Measurements from ENCODE around the gene TRIM66.

Gene TRIM66

DNA sequence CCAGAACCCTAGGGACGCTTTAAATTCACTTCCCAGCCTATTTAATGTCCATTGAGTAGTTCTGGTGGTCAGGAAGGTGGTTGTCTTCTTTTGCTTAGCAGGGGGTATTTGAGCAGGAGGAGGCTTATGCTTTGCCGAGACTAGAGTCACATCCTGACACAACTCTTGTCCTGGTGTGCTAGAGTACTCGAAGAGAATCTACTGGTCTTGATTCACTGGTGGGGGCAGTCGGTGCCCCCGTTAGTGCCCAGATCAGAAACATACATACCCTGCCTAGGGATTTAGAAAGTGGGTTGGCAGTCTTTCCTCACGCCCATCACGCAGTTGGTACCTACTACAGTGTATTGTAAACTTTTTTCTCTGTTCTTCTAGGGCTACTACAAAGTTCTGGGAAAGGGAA lies 2.8 kb upstream of the TRIM66 start:
- ChIA-PET POLR2A (interaction anchor here (0.6 kb wide), 1 partner anchor 405 kb away, joined by 3 read pairs; no protein-coding TSS in a partner anchor), CTCF (no interaction called here)
- H3K4me3 ChIP-seq (ENCODE audit: low read depth, low read length) = 0 out of 2 replicates have a peak overlapping the region, but pooled peaks have one; percentile 31
- DNase-seq (ENCODE audit: low read depth, low spot score) = no peak
- no peak for TF ChIP-seq CTCF (IDR thresholded peaks at IDR 0.05; ENCODE audit: insufficient read depth, low read length, missing control alignments)

DNA sequence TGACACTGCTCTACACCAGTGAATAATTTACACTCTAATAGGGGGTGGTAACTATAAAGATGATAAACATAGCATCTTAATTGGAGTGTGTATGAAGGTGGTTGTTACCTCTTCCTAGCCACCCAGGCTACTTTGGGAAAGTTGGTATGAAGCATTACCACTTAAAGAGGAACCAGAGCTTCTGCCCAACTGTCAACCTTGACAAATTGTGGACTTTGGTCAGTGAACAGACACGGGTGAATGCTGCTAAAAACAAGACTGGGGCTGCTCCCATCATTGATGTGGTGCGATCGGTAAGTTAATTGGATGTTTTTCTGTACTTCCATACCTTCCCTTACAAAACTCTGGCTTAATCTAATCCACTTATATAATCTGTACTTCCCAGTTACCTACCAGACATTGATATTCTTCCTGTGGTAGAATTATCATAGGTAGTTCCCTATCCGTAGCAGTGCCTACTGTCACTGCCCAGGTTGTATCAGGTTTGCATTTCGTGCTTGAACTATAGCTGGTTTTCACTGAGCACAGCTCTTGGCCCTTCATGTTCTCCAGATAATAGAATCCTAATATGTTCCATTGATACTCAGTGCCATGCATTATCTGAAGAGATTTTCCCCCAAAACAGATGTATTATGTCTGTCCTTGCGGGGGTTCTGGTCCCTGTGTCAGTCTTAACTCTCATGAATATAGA lies 2.3 kb upstream of the TRIM66 start:
- CTCF ChIA-PET = no interaction called here

GRCh38 chr11:8683115-8683807 lies 796 bp upstream of the TRIM66 start:
- CTCF ChIA-PET = interaction anchor here (0.6 to 1.7 kb wide), 7 partner anchors 10 to 1180 kb away, joined by 3 to 5 read pairs (median 3); no protein-coding TSS in a partner anchor
- DNase-seq (ENCODE audit: low read depth, low spot score) = no peak
- no peak for TF ChIP-seq CTCF (IDR thresholded peaks at IDR 0.05; ENCODE audit: insufficient read depth, low read length, missing control alignments)
- H3K4me3 ChIP-seq (ENCODE audit: low read depth, low read length) = peak overlapping the region; percentile 97
- POLR2A ChIA-PET = interaction anchor here (1.1 to 2.1 kb wide), 8 partner anchors 10 to 185 kb away, joined by 3 to 17 read pairs (median 6); partner anchors contain the start of gene STK33

More for the DNA sequence above, 2.3 kb upstream of the TRIM66 start:
- POLR2A ChIA-PET = no interaction called here
- peak overlapping the region; percentile 97 for H3K4me3 ChIP-seq (ENCODE audit: low read depth, low read length)
- no peak for DNase-seq (ENCODE audit: low read depth, low spot score)
- TF ChIP-seq CTCF (IDR thresholded peaks at IDR 0.05; ENCODE audit: insufficient read depth, low read length, missing control alignments) = no peak

GRCh38 chr11:8681837-8682302 lies 595 bp downstream of the TRIM66 start:
- DNase-seq (ENCODE audit: low read depth, low spot score) = no peak
- ChIA-PET CTCF (interaction anchor here (1.1 kb wide), 1 partner anchor 10 kb away, joined by 3 read pairs; no protein-coding TSS in a partner anchor), POLR2A (interaction anchor here (0.6 to 2.1 kb wide), 9 partner anchors 8 to 282 kb away, joined by 3 to 17 read pairs (median 4); partner anchors contain the start of gene TMEM9B)
- TF ChIP-seq CTCF (IDR thresholded peaks at IDR 0.05; ENCODE audit: insufficient read depth, low read length, missing control alignments) = no peak
- H3K4me3 ChIP-seq (ENCODE audit: low read depth, low read length) = peak overlapping the region; percentile 97

DNA sequence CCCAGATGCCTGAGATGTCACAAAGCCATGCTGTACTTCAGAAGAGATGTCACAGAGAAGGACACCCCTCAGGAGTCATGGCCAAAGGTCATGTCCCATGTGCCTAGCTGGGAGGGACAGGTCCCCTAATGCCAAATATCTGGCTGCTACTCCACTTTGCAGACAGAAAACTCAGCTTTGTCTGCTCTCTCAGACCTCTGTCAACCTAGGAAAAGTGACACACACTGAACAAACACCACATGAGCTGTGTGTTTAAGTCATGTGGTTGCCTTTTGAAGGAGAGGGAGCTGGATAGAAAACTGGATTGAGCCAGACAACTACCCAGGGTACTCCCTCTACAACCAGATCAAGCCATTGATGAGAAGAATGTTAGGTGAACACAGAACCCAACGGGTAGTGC lies 3.5 kb downstream of the TRIM66 start:
- ChIA-PET POLR2A (interaction anchor here (1.2 kb wide), 1 partner anchor 95 kb away, joined by 3 read pairs; no protein-coding TSS in a partner anchor), CTCF (interaction anchor here (1.6 kb wide), 1 partner anchor 13 kb away, joined by 4 read pairs; no protein-coding TSS in a partner anchor)
- no peak for DNase-seq (ENCODE audit: low read depth, low spot score)
- no peak overlapping the region for H3K4me3 ChIP-seq (ENCODE audit: low read depth, low read length)
- no peak for TF ChIP-seq CTCF (IDR thresholded peaks at IDR 0.05; ENCODE audit: insufficient read depth, low read length, missing control alignments)

- POLR2A ChIA-PET = no interaction called here
- no peak overlapping the region for H3K4me3 ChIP-seq (ENCODE audit: low read depth, low read length)
- CTCF ChIA-PET = no interaction called here
- TF ChIP-seq CTCF (IDR thresholded peaks at IDR 0.05; ENCODE audit: insufficient read depth, low read length, missing control alignments) = no peak
- DNase-seq (ENCODE audit: low read depth, low spot score) = no peak
These were observed 6.0 kb downstream of the TRIM66 start for GRCh38 chr11:8676458-8676857.

Data from AG04449 (cell line).